Measurements from ENCODE around the gene CSNK2A1.

DNA sequence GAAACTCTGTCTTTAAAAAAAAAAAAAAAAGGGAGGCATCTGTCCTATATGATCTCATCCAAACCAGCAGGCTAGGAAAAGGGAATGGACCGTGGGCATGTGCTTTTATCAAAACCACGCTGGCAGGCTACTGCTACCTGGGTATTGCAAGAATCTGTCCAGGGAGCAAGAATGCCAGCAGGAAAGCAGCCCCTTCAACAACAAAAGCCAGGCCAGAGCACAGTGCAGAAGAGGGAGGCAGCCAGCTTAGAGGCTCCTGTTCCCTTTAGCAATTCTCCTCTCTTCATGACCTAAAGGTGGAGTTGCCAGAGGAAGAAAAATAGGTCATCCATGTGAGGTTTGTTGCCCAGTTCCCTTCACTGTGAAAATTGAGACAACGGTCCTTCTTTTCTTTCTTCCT, 99.5 kb downstream of the CSNK2A1 start:
- TF ChIP-seq, protein P1, sequence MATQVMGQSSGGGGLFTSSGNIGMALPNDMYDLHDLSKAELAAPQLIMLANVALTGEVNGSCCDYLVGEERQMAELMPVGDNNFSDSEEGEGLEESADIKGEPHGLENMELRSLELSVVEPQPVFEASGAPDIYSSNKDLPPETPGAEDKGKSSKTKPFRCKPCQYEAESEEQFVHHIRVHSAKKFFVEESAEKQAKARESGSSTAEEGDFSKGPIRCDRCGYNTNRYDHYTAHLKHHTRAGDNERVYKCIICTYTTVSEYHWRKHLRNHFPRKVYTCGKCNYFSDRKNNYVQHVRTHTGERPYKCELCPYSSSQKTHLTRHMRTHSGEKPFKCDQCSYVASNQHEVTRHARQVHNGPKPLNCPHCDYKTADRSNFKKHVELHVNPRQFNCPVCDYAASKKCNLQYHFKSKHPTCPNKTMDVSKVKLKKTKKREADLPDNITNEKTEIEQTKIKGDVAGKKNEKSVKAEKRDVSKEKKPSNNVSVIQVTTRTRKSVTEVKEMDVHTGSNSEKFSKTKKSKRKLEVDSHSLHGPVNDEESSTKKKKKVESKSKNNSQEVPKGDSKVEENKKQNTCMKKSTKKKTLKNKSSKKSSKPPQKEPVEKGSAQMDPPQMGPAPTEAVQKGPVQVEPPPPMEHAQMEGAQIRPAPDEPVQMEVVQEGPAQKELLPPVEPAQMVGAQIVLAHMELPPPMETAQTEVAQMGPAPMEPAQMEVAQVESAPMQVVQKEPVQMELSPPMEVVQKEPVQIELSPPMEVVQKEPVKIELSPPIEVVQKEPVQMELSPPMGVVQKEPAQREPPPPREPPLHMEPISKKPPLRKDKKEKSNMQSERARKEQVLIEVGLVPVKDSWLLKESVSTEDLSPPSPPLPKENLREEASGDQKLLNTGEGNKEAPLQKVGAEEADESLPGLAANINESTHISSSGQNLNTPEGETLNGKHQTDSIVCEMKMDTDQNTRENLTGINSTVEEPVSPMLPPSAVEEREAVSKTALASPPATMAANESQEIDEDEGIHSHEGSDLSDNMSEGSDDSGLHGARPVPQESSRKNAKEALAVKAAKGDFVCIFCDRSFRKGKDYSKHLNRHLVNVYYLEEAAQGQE (IDR thresholded peaks at IDR 0.05; ENCODE audit: insufficient read depth in 1 of 2, low read depth in 2 of 2, low read length in 2 of 2): no peak
- TF ChIP-seq POLR2AphosphoS5 (IDR thresholded peaks at IDR 0.05; ENCODE audit: low read depth, low read length) (no peak), TAF1 (IDR thresholded peaks at IDR 0.05; ENCODE audit: borderline replicate concordance, insufficient read depth, low read length) (no peak), FOXP2 (optimal IDR thresholded peaks at IDR 0.05; ENCODE audit: borderline replicate concordance, extremely low read depth, extremely low read length, insufficient read depth) (no peak), SIN3A (IDR thresholded peaks at IDR 0.05; ENCODE audit: borderline replicate concordance, insufficient read depth, low read length) (no peak)

All from PFSK-1 (cell line).